H4 (cell line): ENCODE data around the gene RMND5A. TPM values are rescaled to one million over a fixed set of nuclear protein-coding genes. Genes with fewer than 3 reads are reported as not detected.
"Not testable (repeated sequence)": the region's sequence is repeated elsewhere in the genome, so short reads cannot be mapped to it uniquely, and the experiment has no call there.

Experiments
- DNase-seq: peaks from one replicate; pipeline ENCODE4 v3.0.0-alpha.2; 2015; ENCODE audit warnings: low spot score
- total RNA-seq: library from RNA; depleted of rRNA; stranded (reverse); fragments of >200 nt; shearing (Covaris generic); gene quantifications from 2 replicates; pipeline ENCODE4 v1.2.3, GENCODE V29; 2014

Gene RMND5A
- total RNA-seq, 1 experiment from 2014 or later: 19.2 TPM

DNA sequence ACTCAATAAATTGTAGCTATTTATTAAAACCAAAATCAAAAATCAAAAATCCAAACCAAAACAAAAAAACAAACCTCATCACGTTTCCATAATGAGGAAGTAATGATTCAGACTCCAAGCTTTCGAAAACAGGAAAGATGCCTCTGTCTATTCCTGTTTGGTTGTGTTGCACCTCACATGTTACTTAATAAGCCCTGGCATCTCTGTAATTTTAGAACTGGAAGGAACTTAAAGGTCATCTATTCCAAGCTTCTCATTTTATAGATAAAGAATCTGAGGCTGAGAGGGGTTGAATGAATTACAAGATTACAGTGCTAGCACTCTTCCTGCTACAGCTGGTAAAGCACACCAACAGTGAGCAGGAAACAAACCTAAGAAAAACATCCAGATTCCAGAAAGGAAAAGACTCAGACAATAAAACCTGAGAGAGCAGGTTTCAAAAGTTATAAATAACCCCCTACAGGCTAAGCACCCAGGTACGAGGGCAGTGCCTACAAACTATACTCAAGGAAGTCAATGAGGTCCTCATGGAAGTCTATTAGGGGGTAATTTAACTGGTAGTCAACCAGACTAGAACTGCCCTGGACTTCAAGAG is 5.4 kb upstream of the RMND5A start:
- not testable (repeated sequence) for DNase-seq

GRCh38 chr2:86719263-86719636 is 841 bp upstream of the RMND5A start:
- DNase-seq: not testable (repeated sequence)

DNA sequence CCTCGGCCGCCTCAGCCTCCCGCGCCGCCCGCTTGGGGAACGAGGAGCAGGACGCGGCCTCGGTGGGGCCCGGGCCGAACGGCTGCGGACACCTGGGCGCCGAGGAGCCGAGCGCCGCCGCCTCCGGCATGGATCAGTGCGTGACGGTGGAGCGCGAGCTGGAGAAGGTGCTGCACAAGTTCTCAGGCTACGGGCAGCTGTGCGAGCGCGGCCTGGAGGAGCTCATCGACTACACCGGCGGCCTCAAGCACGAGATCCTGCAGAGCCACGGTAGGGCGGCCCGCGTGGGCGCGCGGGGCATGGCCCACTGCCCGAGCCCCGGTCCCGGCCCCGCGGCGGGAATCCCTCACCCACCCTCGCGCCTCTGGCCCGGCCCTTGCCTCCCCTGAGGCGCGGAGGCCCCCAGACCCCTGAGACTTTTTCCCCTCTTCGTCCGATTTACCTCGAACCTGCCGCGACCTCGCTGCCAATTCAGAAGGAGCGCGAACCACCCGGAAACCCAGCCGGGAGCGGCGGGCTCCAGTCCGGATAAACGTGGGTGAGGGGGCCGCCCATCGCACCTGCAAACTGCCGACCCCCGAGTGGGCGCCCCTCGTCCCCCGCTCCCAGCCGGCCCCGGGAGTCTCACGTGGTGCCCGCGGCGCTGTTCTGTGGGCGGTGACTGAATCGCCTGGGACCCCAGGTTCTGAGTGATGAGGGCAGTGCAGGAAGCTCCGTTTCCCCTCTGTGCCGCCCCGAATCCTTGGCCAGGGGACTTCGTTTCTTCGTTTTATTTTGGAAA is 639 bp downstream of the RMND5A start:
- DNase-seq: not testable (repeated sequence)

DNA sequence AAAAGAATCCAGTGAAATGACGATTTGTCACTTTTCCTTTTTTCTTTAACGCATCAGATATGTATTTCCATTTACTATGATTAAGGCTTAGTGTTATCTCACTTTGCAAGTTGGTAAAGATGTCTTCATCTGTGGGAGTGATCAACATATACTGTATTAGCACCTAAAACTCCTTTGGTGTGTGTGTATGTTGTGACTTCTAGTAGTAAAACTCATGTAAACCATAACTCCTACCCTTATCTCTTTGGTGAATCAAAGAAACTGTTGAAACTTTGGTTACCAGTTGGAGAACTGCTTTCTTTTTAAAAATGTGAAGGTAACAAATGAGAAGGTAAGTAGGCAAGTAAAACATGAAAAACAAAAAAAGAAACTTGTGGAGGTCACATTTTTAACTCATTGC is 5.6 kb downstream of the RMND5A start:
- not testable (repeated sequence) for DNase-seq

DNA sequence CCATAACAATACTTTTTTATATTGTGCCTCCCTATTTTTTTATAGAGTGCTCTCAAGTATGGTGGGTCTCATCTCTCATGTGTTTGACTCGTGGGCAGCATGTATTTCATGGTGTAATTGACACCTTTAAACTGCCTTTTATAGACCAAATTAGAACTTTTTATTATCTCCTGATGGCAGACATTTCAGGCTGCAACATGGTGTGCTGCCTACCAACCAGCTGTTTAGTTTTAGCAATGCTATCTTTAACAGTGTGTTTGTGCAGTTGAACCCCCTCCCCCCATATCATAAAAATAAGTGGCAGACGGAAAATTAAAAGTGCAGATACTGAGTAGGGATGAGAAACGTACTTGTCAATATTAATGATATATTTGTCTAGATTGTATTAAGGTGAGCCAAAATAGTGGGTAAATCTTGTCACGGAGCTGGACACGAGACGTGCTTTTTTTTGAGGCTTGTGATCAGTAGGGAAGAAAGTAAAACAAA is 12.0 kb downstream of the RMND5A start:
- not testable (repeated sequence) for DNase-seq

GRCh38 chr2:86732837-86733236 is 12.7 kb downstream of the RMND5A start:
- DNase-seq: not testable (repeated sequence)

DNA sequence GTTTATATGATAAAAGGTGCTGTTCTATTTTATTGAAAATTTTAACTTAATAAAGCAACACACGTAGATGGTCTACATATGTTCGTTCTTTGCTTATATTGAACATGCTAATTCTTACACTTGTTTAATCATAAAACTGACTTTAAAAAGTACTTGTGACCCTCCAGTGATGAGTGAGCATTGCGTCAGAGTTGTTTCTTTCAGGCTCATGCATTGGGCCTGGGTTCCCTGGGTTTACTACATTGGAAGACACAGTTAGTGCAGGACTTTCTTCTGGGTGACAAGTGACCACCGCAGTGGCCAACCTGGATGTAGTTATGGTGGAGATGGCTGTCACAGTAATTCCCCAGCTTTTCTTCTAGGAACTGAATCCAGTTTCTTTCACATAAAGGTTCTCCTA is 13.4 kb downstream of the RMND5A start:
- not testable (repeated sequence) for DNase-seq

- not testable (repeated sequence) for DNase-seq
Measured at GRCh38 chr2:86734896-86735295, 14.8 kb downstream of the RMND5A start.

DNA sequence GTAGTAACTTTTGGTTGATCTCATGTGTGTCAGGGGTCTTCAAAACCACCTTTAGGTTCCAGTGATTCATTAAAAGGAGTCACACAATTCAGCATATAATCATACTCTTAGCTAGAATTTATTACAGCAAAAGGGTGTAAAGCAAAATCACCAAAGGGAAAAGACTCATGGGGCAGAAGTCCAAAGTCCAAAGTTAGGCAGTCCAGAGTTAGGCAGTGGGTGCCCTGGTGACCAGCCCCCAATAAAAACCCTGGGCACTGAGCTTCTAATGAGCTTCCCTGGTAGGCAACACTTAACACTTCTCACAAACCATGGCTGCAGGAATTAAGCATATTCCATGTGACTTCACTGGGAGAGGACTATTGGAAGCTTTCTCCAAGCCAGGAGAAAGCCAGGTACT is 19.4 kb downstream of the RMND5A start:
- not testable (repeated sequence) for DNase-seq

DNA sequence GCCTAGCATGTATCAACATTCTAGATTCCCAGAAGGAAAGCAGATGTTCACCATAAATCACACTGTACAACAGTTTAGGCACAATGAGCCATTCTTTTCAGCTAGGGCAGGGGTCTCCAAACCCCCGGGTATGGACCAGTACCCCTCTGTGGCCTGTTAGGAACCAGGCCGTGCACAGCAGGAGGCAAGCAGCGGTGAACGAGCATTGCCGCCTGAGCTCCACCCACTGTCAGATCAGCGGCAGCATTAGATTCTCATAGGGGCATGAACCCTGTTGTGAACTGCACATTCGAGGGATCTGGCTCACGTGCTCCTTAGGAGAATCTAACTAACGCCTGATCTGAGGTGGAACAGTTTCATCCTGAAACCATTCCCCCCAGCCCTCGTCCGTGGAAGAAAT is 19.8 kb downstream of the RMND5A start:
- DNase-seq: not testable (repeated sequence)

- not testable (repeated sequence) for DNase-seq
Measured at GRCh38 chr2:86741889-86742498, 21.9 kb downstream of the RMND5A start.

DNA sequence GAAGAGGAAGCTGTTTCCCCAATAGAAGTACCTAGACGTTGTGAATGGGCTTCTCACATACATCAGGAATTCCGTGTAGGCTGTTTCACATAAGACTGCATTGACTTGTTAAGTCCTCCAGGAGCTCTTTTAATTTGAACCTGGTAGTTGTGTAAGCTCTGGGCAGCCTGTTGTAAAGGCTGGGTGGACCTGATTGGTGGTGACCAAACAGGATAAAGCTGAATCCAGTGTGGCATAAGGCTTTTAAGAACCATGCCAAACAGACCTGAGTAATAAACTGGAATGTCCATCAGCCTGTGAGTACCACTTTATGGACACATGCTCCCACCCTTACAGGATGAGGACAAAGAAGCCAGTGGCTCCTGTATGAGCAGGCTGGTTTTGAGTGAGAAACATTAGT is 24.1 kb downstream of the RMND5A start:
- DNase-seq: no peak

DNA sequence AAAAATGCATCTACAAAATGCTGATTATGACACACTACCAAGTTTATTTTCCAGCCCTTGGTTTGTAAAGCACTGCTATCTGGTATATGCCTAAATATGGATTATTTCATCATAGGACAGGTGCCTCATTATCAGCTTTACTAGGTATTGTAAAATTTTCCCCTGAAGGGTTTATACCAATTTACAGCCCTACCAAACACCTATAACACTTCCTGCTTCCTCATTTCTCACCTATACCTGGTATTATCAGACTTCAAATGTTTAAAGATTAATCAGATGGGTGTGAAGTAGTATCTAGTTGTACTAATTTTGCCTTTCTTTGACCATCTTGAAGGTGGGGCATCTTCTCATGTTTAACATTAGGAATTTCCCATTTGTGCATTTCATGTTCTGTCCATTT is 26.8 kb downstream of the RMND5A start:
- no peak for DNase-seq

- peak; percentile 51 for DNase-seq
Measured at GRCh38 chr2:86747711-86748639, 27.9 kb downstream of the RMND5A start.

GRCh38 chr2:86750240-86750839 is 30.2 kb downstream of the RMND5A start:
- no peak for DNase-seq

DNA sequence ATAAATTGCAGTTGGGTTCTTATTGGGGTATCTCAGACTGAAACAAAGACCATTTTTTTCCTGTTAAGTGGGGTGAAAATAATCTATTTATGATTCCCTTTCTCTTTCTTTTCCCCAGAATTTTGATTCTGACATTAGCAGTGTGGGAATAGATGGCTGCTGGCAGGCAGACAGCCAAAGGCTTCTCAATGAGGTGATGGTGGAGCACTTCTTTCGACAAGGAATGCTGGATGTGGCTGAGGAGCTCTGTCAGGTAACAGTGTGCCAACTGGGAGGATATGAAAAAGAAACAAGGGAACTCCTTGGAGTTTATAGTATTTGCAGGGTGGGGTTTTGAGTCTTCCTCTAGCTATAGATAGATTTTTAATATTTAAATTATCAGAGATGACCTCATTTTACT is 31.7 kb downstream of the RMND5A start:
- no peak for DNase-seq

DNA sequence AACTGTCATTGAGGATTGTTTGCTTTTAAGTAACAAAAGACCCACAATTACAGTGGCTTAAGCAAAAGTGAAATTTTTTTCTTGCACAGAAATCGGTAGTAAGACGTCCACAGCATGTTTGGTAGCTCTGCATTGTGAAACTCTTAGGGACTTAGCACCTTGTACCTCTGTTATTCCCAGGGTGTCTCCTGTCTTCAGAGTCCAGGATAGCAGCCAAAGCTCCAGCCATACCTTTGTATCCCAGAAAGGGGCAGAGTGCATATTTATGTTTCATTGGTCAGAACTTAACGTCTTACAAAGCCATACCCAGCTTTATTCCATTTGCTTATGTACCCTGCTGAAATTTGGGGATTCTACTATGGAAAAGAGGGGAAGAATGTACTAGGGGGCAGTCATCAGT is 32.8 kb downstream of the RMND5A start:
- no peak for DNase-seq

GRCh38 chr2:86753606-86754005 is 33.5 kb downstream of the RMND5A start:
- no peak for DNase-seq

DNA sequence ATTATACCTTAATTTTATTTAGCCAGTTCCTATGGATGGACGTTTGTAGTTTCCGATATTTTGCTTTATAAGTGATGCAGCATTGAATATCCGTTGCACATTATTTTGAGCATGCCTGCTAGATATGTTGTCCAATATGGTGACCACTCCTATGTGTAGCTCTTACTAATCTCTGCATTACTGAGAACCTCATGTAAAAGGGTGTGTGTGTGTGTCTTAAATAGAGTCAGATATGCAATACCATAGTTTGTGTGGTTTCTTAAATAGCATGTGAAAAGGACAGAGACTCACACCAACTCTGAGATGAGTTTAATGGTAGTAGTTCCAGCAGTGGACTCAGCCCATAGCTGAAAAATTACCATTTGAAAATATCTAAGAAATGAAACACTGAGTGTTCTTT is 38.3 kb downstream of the RMND5A start:
- no peak for DNase-seq

- no peak for DNase-seq
Measured at GRCh38 chr2:86760371-86760770, 40.3 kb downstream of the RMND5A start.

GRCh38 chr2:86764661-86765309 is 44.7 kb downstream of the RMND5A start:
- peak; percentile 16 for DNase-seq
